ENCODE results near the gene CYFIP1. TPM values are rescaled to one million over a fixed set of nuclear protein-coding genes. Genes with fewer than 3 reads are reported as not detected.

CYFIP1 gene
- total RNA-seq, 1 experiment from 2014 or later, result 112 TPM

- no peaks in the 10 kb centered on the region for H3K9me3 ChIP-seq (ENCODE audit: low read depth, low read length, poor library complexity, severe bottlenecking)
- no peaks in the 10 kb centered on the region for H3K4me1 ChIP-seq (ENCODE audit: insufficient read depth, low read length, poor library complexity, severe bottlenecking)
- H3K27me3 ChIP-seq (replicated peaks; ENCODE audit: insufficient read depth, low read depth, low read length, poor library complexity), result no peaks in the 10 kb centered on the region
- CTCF ChIA-PET, result no interaction called here
- POLR2A ChIA-PET (ENCODE audit: low non-redundant PET), result no interaction called here
- H3K36me3 ChIP-seq (ENCODE audit: insufficient read depth, low read length, poor library complexity, severe bottlenecking), result peaks cover 11% of the 10 kb centered on the region
- no TSS peak for BruUV-seq (replicated peaks)
- DNase-seq (ENCODE audit: low spot score), result no peak
- H3K27ac ChIP-seq (ENCODE audit: low read depth, low read length, poor library complexity, severe bottlenecking), result no peak overlapping the region
- intact Hi-C loops (cut with micrococcal nuclease; ENCODE audit: unreplicated experiment), result loop anchor here (10.0 kb wide), 1 partner anchor 57 kb away; no protein-coding TSS in a partner anchor
- no peak overlapping the region for H3K4me3 ChIP-seq (ENCODE audit: low read depth, low read length, poor library complexity, severe bottlenecking)
- TF ChIP-seq EZH2 (IDR thresholded peaks at IDR 0.05; ENCODE audit: borderline replicate concordance, low read depth, low read length, poor library complexity, severe bottlenecking), result no peak
- no peak for TF ChIP-seq CTCF (conservative IDR thresholded peaks at IDR 0.05; ENCODE audit: low read depth, low read length)
Measured at GRCh38 chr15:22918056-22918455, 62.1 kb downstream of the CYFIP1 start.

GRCh38 chr15:22917556-22917955 lies 62.6 kb downstream of the CYFIP1 start:
- DNase-seq (ENCODE audit: low spot score), result no peak
- peaks cover 12% of the 10 kb centered on the region for H3K36me3 ChIP-seq (ENCODE audit: insufficient read depth, low read length, poor library complexity, severe bottlenecking)

GRCh38 chr15:22916606-22917350 lies 63.4 kb downstream of the CYFIP1 start:
- no peak overlapping the region for H3K4me3 ChIP-seq (ENCODE audit: low read depth, low read length, poor library complexity, severe bottlenecking)
- intact Hi-C loops (cut with micrococcal nuclease; ENCODE audit: unreplicated experiment), result loop anchor here (10.0 kb wide), 1 partner anchor 58 kb away; no protein-coding TSS in a partner anchor
- DNase-seq (ENCODE audit: low spot score), result no peak
- peaks cover 15% of the 10 kb centered on the region for H3K36me3 ChIP-seq (ENCODE audit: insufficient read depth, low read length, poor library complexity, severe bottlenecking)
- H3K9me3 ChIP-seq (ENCODE audit: low read depth, low read length, poor library complexity, severe bottlenecking), result no peaks in the 10 kb centered on the region
- H3K27me3 ChIP-seq (replicated peaks; ENCODE audit: insufficient read depth, low read depth, low read length, poor library complexity), result no peaks in the 10 kb centered on the region
- ChIA-PET CTCF (no interaction called here), POLR2A (ENCODE audit: low non-redundant PET) (no interaction called here)
- no TSS peak for BruUV-seq (replicated peaks)
- TF ChIP-seq CTCF (conservative IDR thresholded peaks at IDR 0.05; ENCODE audit: low read depth, low read length) (no peak), EZH2 (IDR thresholded peaks at IDR 0.05; ENCODE audit: borderline replicate concordance, low read depth, low read length, poor library complexity, severe bottlenecking) (no peak)
- H3K4me1 ChIP-seq (ENCODE audit: insufficient read depth, low read length, poor library complexity, severe bottlenecking), result no peaks in the 10 kb centered on the region
- no peak overlapping the region for H3K27ac ChIP-seq (ENCODE audit: low read depth, low read length, poor library complexity, severe bottlenecking)

More at GRCh38 chr15:22917556-22917955, 62.6 kb downstream of the CYFIP1 start:
- POLR2A ChIA-PET (ENCODE audit: low non-redundant PET), result no interaction called here
- CTCF ChIA-PET, result no interaction called here
- Histone ChIP-seq H3K4me3 (ENCODE audit: low read depth, low read length, poor library complexity, severe bottlenecking) (no peak overlapping the region), H3K27me3 (replicated peaks; ENCODE audit: insufficient read depth, low read depth, low read length, poor library complexity) (no peaks in the 10 kb centered on the region), H3K27ac (ENCODE audit: low read depth, low read length, poor library complexity, severe bottlenecking) (no peak overlapping the region), H3K4me1 (ENCODE audit: insufficient read depth, low read length, poor library complexity, severe bottlenecking) (no peaks in the 10 kb centered on the region), H3K9me3 (ENCODE audit: low read depth, low read length, poor library complexity, severe bottlenecking) (no peaks in the 10 kb centered on the region)
- intact Hi-C loops (cut with micrococcal nuclease; ENCODE audit: unreplicated experiment), result loop anchor here (10.0 kb wide), 1 partner anchor 57 kb away; no protein-coding TSS in a partner anchor
- no TSS peak for BruUV-seq (replicated peaks)
- TF ChIP-seq CTCF (conservative IDR thresholded peaks at IDR 0.05; ENCODE audit: low read depth, low read length), result no peak
- TF ChIP-seq EZH2 (IDR thresholded peaks at IDR 0.05; ENCODE audit: borderline replicate concordance, low read depth, low read length, poor library complexity, severe bottlenecking), result no peak
